Cardiac fibroblast (primary cell): ENCODE results near the gene NOC2L.
"Not testable (repeated sequence)": the region's sequence is repeated elsewhere in the genome, so short reads cannot be mapped to it uniquely, and the experiment has no call there.

ENCODE experiments used
- DNase-seq, 2 donors: peaks; one replicate each; pipeline versions ENCODE4 v3.0.0 to v3.0.0-alpha.2; 2010; ENCODE audit warnings: low read depth in 2 of 2
- H3K4me3 ChIP-seq, 2 donors: replicated peaks in 1 of 2; 1 replicate in 1 of 2; 2 replicates in 1 of 2; pipeline ENCODE4 v1.5.1; 2011; ENCODE audit warnings: low read depth in 2 of 2, low read length in 2 of 2, mild to moderate bottlenecking in 2 of 2, moderate library complexity in 1 of 2
- TF ChIP-seq, protein P1 (sequence below): IDR thresholded peaks from one replicate; pipeline ENCODE4 v1.5.1; 2011; ENCODE audit warnings: low read depth, mild to moderate bottlenecking, low read length, inconsistent platforms

The NOC2L gene

DNA sequence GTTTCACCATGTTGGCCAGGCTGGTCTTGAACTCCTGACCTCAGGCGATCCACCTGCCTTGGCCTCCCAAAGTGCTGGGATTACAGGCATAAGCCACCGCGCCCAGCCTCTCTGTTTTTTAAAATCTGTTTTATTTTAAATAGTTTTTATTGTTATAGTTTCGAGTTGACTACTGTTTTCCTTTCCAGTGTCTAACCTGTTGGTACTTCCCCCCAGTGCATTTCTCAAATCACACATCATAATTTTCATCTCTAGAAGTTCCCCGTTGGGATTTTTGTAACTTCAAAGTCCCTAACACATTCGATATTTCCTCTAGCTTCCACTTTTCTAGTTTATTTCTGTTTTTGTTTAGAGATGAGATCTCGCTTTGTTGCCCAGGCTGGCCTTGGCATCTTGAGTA, 33.3 kb upstream of the NOC2L start:
- H3K4me3 ChIP-seq, result no peak overlapping the region
- TF ChIP-seq, protein P1, sequence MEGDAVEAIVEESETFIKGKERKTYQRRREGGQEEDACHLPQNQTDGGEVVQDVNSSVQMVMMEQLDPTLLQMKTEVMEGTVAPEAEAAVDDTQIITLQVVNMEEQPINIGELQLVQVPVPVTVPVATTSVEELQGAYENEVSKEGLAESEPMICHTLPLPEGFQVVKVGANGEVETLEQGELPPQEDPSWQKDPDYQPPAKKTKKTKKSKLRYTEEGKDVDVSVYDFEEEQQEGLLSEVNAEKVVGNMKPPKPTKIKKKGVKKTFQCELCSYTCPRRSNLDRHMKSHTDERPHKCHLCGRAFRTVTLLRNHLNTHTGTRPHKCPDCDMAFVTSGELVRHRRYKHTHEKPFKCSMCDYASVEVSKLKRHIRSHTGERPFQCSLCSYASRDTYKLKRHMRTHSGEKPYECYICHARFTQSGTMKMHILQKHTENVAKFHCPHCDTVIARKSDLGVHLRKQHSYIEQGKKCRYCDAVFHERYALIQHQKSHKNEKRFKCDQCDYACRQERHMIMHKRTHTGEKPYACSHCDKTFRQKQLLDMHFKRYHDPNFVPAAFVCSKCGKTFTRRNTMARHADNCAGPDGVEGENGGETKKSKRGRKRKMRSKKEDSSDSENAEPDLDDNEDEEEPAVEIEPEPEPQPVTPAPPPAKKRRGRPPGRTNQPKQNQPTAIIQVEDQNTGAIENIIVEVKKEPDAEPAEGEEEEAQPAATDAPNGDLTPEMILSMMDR, result no peak
- DNase-seq, result no peak

DNA sequence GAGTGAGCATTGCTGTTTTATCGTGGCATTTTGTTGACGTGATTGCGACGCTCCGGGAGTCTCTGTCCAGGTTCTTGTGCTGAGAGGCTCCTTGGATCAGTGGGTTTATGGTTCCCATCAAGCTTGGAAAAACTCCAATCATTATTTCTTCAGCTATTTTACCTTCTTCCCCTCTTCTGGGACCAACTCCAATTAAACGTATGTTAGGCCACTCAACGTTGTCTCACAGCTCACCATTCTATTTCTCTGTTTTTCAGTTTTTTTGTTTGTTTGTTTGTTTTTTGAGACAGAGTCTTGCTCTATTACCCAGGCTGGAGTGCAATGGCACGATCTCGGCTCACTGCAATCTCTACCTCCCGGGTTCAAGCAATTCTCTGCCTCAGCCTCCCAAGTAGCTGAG, 32.8 kb upstream of the NOC2L start:
- no peak for DNase-seq
- TF ChIP-seq, protein P1, result no peak
- no peak overlapping the region for H3K4me3 ChIP-seq

DNA sequence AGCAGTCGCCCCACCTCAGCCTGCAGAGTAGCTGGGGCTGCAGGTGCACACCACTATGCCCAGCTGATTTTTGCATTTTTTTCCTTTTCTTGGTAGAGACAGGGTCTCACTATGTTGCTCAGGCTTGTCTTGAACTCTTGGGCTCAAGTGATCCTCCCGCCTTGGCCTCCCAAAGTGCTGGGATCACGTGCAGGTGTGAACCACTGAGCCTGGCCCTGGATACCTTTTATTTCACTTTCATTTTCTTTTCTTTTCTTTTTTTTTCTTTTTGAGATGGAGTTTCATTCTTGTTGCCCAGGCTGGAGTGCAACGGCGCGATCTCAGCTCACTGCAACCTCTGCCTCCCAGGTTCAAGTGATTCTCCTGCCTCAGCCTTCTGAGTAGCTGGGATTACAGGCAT, 32.2 kb upstream of the NOC2L start:
- H3K4me3 ChIP-seq, DNase-seq: not testable (repeated sequence)

DNA sequence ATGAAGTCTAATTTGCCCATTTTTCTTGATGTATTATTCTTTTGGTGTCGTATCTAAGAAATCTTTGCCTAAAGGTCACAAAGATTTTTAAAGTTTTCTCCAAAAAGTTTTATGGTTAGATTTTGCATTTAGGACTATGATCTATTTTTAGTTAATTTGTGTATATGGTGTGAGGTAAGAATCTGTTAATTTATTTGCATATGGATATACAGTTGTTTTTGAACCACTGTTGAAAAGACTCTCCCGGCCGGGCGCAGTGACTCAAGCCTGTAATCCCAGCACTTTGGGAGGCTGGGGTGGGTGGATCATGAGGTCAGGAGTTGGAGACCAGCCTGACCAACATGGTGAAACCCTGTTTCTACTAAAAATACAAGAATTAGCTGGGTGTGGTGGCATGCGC, 29.0 kb upstream of the NOC2L start:
- DNase-seq, result not testable (repeated sequence)

DNA sequence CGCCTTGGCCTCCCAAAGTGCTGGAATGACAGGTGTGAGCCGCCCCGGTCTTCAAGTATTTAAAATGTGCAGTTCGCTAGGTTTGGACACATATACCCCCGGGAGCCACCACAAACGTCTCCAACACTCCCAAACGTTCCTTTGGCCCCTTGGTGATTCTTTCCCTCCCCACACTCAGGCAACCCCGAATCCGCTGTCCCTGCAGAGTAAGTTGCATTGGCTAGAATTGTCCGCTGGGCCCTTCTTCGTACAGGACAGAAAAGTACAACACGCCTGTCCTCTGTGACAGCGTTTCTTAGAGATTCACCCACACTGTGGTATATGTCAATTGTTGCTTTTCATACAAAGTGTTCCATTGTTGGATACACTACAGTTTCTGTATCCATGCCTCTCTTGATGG, 26.1 kb upstream of the NOC2L start:
- H3K4me3 ChIP-seq, result no peak overlapping the region
- TF ChIP-seq, protein P1, result no peak
- DNase-seq, result no peak

More for the DNA sequence above, 29.0 kb upstream of the NOC2L start:
- H3K4me3 ChIP-seq, result not testable (repeated sequence)

DNA sequence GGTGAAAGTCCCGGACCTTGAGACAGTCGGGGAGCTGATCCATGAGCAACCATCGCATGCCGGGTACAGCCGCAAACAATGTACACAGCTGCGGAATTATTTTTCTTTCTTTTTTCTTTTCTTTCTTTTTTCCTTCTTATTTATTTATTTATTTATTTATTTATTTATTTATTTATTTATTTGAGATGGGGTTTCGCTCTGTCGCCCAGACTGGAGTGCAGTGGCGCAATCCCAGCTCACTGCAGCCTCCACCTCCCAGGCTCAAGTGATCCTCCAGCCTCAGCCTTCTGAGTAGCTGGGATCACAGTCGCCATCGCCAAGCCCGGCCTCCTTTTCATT, 25.4 kb upstream of the NOC2L start:
- TF ChIP-seq, protein P1, result no peak
- H3K4me3 ChIP-seq, result no peak overlapping the region

DNA sequence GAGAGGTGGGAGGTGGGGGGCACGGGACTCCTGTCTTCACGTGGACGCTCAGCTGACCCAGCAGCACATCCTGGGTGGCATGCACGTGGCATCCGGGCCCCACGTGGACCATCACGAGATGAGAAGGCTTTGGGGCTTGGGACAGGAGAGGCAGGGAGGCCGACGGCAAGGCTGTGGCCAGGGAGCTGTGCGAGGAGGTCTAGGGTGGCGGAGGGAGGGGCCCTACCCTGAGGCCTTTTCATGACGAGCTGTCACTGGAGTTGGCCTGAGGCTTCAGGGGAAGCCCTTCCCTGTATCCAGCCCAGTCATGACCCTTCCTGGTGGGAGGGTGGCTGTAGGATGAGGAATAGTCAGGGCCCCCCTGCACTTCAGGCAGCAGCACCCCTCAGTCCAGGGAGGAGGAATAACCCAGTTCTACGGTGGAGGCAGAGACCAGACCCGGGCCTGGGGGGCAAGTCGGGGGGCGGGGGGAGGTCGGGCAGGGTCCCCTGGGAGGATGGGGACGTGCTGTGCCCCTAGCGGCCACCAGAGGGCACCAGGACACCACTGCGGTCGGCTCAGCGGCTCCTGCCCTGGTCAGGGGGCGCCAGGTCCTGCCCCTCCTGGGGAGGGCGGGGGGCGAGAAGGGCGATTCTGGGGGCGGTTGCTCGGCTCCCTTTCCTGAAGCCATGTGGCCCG, 24.9 kb upstream of the NOC2L start:
- TF ChIP-seq, protein P1, result peak; percentile 83
- H3K4me3 ChIP-seq, result no peak overlapping the region
- no peak for DNase-seq

More for the DNA sequence above, 25.4 kb upstream of the NOC2L start:
- DNase-seq, result no peak

DNA sequence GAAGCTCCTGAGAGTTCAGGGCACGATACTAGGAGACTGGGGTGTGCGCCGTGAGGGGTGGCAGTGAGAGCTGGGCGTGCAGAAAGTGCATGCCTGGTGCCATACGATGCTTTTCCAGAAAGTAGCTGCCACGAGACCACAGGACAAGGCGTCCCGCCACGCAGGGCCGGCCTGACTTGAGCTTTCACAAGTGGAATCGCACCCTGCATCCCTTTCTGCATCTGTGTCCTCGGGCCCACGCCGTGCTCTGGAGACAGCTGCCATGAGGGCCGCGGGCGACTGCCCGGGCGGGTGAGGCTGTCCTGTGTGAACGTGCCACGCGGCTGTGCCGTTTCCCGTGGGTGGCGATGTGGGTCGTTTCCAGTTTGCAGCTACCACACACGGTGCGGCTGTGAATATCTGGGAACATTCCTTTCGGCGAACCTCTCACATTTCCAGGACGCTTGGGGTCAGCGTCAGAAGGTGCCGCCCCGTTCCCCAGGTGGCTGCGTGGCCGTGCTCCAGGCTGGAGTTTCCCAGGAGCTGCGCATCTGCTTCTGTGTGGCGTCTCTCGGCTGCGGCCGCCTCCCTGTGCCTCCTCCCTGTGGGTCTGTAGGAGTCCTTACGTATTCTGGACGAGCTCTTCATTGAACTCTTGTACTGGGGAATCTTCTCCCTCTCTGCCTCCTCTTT, 23.8 kb upstream of the NOC2L start:
- no peak for DNase-seq
- TF ChIP-seq, protein P1, result no peak
- H3K4me3 ChIP-seq, result no peak overlapping the region
